Measurements from ENCODE around the gene PCP4. TPM values are rescaled to one million over a fixed set of nuclear protein-coding genes. Genes with fewer than 3 reads are reported as not detected.

The PCP4 gene
- total and polyA plus RNA-seq, 10 of the 15 experiments (the other 5 are each of a cell fraction or from before 2014, with no cell fraction given), result not detected

DNA sequence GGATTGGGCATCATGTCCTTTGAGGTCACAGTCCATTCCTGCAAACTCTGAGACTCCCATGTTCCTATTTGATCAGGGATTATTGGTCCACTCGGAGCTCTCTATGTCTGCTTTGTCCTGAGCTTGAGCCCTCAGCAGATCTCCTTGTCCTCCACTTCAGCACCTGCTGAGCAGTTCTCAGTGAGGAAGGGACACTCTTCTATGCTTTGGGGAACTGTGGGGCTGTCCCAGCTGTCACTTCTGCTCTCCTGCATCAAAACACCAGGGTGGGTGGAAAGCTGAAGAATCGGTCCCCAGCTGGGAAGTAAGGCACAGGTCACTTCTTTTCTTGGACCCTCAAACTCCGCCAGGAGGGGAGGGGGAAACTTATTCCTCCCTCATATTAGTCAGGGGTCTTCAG is 99.5 kb downstream of the PCP4 start:
- Histone ChIP-seq H3K27ac (ENCODE audit: control insufficient read depth, insufficient read depth) (no peak overlapping the region), H3K27me3 (replicated peaks in 1 of 2; ENCODE audit: control insufficient read depth in 2 of 2, insufficient read depth in 2 of 2, low read length in 1 of 2) (no peaks in the 10 kb centered on the region), H3K4me3 (no peak overlapping the region), H2AFZ (ENCODE audit: control insufficient read depth, low read depth, low read length) (no peak overlapping the region), H3K9ac (ENCODE audit: control insufficient read depth, insufficient read depth, low read length) (no peak overlapping the region), H3K79me2 (ENCODE audit: control insufficient read depth, insufficient read depth, low read length) (no peaks in the 10 kb centered on the region), H3K4me2 (ENCODE audit: control insufficient read depth, insufficient read depth) (no peak overlapping the region), H3K9me3 (replicated peaks; ENCODE audit: control insufficient read depth, insufficient read depth, low read length) (no peaks in the 10 kb centered on the region; the same call in 2 of the 3 replicates), H3K36me3 (ENCODE audit: control insufficient read depth in 2 of 2, insufficient read depth in 2 of 2, low read length in 1 of 2) (no peaks in the 10 kb centered on the region), H4K20me1 (ENCODE audit: control insufficient read depth, insufficient read depth) (no peaks in the 10 kb centered on the region), H3K4me1 (ENCODE audit: control insufficient read depth, insufficient read depth, low read length) (no peaks in the 10 kb centered on the region)
- intact Hi-C loops (cut with micrococcal nuclease; ENCODE audit: unreplicated experiment), result no loop called here
- ATAC-seq (no peak), DNase-seq (ENCODE audit: low read depth, low spot score) (no peak), FAIRE-seq (no peak)
- CTCF ChIA-PET, result no interaction called here
- POLR2A ChIA-PET, result no interaction called here
- RAD21 ChIA-PET (ENCODE audit: unreplicated experiment), result no interaction called here
- in situ Hi-C loops (cut with MboI), result no loop called here
- no TSS peak for BruUV-seq (replicated peaks)
- WGBS (ENCODE audit: insufficient coverage, insufficient replicate concordance, low lambda C conversion rate, missing lambda C conversion rate), result 11% methylated on average over 3 of the region's 3 CpGs
- SMC1A ChIA-PET (ENCODE audit: uncharacterized antibody, unreplicated experiment), result no interaction called here
- no peak for TF ChIP-seq STAT3 (IDR thresholded peaks at IDR 0.05; ENCODE audit: low read depth, low read length)
- TF ChIP-seq ZZZ3 (IDR thresholded peaks at IDR 0.05; ENCODE audit: control insufficient read depth, insufficient read length, low read depth), result no peak
- no peak for TF ChIP-seq ZNF217 (IDR thresholded peaks at IDR 0.05)
- TF ChIP-seq, protein P1, sequence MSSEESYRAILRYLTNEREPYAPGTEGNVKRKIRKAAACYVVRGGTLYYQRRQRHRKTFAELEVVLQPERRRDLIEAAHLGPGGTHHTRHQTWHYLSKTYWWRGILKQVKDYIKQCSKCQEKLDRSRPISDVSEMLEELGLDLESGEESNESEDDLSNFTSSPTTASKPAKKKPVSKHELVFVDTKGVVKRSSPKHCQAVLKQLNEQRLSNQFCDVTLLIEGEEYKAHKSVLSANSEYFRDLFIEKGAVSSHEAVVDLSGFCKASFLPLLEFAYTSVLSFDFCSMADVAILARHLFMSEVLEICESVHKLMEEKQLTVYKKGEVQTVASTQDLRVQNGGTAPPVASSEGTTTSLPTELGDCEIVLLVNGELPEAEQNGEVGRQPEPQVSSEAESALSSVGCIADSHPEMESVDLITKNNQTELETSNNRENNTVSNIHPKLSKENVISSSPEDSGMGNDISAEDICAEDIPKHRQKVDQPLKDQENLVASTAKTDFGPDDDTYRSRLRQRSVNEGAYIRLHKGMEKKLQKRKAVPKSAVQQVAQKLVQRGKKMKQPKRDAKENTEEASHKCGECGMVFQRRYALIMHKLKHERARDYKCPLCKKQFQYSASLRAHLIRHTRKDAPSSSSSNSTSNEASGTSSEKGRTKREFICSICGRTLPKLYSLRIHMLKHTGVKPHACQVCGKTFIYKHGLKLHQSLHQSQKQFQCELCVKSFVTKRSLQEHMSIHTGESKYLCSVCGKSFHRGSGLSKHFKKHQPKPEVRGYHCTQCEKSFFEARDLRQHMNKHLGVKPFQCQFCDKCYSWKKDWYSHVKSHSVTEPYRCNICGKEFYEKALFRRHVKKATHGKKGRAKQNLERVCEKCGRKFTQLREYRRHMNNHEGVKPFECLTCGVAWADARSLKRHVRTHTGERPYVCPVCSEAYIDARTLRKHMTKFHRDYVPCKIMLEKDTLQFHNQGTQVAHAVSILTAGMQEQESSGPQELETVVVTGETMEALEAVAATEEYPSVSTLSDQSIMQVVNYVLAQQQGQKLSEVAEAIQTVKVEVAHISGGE (CRISPR knock-in tag; IDR thresholded peaks at IDR 0.05), result no peak
- TF ChIP-seq, protein P2, sequence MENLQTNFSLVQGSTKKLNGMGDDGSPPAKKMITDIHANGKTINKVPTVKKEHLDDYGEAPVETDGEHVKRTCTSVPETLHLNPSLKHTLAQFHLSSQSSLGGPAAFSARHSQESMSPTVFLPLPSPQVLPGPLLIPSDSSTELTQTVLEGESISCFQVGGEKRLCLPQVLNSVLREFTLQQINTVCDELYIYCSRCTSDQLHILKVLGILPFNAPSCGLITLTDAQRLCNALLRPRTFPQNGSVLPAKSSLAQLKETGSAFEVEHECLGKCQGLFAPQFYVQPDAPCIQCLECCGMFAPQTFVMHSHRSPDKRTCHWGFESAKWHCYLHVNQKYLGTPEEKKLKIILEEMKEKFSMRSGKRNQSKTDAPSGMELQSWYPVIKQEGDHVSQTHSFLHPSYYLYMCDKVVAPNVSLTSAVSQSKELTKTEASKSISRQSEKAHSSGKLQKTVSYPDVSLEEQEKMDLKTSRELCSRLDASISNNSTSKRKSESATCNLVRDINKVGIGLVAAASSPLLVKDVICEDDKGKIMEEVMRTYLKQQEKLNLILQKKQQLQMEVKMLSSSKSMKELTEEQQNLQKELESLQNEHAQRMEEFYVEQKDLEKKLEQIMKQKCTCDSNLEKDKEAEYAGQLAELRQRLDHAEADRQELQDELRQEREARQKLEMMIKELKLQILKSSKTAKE (IDR thresholded peaks at IDR 0.05; ENCODE audit: low read depth, poor library complexity, severe bottlenecking), result no peak
- TF ChIP-seq MTA2 (IDR thresholded peaks at IDR 0.05; ENCODE audit: low read depth), result no peak
- no peak for TF ChIP-seq CEBPB (IDR thresholded peaks at IDR 0.05; ENCODE audit: borderline replicate concordance in 1 of 2, low read depth in 2 of 2, low read length in 2 of 2)
- TF ChIP-seq SUZ12 (IDR thresholded peaks at IDR 0.05; ENCODE audit: unreplicated experiment), result no peak
- TF ChIP-seq MLLT1 (IDR thresholded peaks at IDR 0.05), result no peak
- TF ChIP-seq KLF5 (IDR thresholded peaks at IDR 0.05; ENCODE audit: partially characterized antibody), result no peak
- no peak for TF ChIP-seq FOXK2 (IDR thresholded peaks at IDR 0.05)
